ENCODE results near the gene TMEM272. TPM values are rescaled to one million over a fixed set of nuclear protein-coding genes. Genes with fewer than 3 reads are reported as not detected.

TMEM272 gene
- total RNA-seq, 1 donor: not detected

- H3K4me3 ChIP-seq (ENCODE audit: low read depth, low read length): no peak overlapping the region
- peak; percentile 76 for DNase-seq (ENCODE audit: low read depth)
- TF ChIP-seq CTCF (IDR thresholded peaks at IDR 0.05; ENCODE audit: insufficient read depth, low read depth, low read length): no peak
These were observed 59.1 kb downstream of the TMEM272 start for GRCh38 chr13:51785712-51786424.

GRCh38 chr13:51784097-51784496 lies 60.9 kb downstream of the TMEM272 start:
- no peak for TF ChIP-seq CTCF (IDR thresholded peaks at IDR 0.05; ENCODE audit: insufficient read depth, low read depth, low read length)
- DNase-seq (ENCODE audit: low read depth): no peak
- H3K4me3 ChIP-seq (ENCODE audit: low read depth, low read length): no peak overlapping the region

- DNase-seq (ENCODE audit: low read depth): no peak
- no peak for TF ChIP-seq CTCF (IDR thresholded peaks at IDR 0.05; ENCODE audit: insufficient read depth, low read depth, low read length)
- H3K4me3 ChIP-seq (ENCODE audit: low read depth, low read length): no peak overlapping the region
These were observed 61.4 kb downstream of the TMEM272 start for GRCh38 chr13:51783428-51784094.

- DNase-seq (ENCODE audit: low read depth): no peak
- no peak for TF ChIP-seq CTCF (IDR thresholded peaks at IDR 0.05; ENCODE audit: insufficient read depth, low read depth, low read length)
- no peak overlapping the region for H3K4me3 ChIP-seq (ENCODE audit: low read depth, low read length)
These were observed 62.8 kb downstream of the TMEM272 start for GRCh38 chr13:51782026-51782710.

- no peak overlapping the region for H3K4me3 ChIP-seq (ENCODE audit: low read depth, low read length)
- peak; percentile 39 for TF ChIP-seq CTCF (IDR thresholded peaks at IDR 0.05; ENCODE audit: insufficient read depth, low read depth, low read length)
- no peak for DNase-seq (ENCODE audit: low read depth)
These were observed 63.5 kb downstream of the TMEM272 start for GRCh38 chr13:51781246-51782022.

- no peak for DNase-seq (ENCODE audit: low read depth)
- TF ChIP-seq CTCF (IDR thresholded peaks at IDR 0.05; ENCODE audit: insufficient read depth, low read depth, low read length): no peak
- H3K4me3 ChIP-seq (ENCODE audit: low read depth, low read length): no peak overlapping the region
These were observed 64.9 kb downstream of the TMEM272 start for GRCh38 chr13:51780099-51780498.
